Spleen (tissue), 13 donors: ENCODE data around the gene WDR90. TPM values are rescaled to one million over a fixed set of nuclear protein-coding genes. Genes with fewer than 3 reads are reported as not detected.

ENCODE experiments used
- DNase-seq: peaks from one replicate; pipeline ENCODE4 v3.0.0-alpha.2; 2020
- H3K27ac ChIP-seq, 8 donors: fragments of 200-600 bp; sonication (generic) in 7 of 8; 1 replicate in 4 of 8; 2 replicates in 4 of 8; pipeline versions ENCODE4 v1.5.0 to v1.8.0; 2016 to 2021; ENCODE audit warnings: inconsistent platforms in 4 of 8, mild to moderate bottlenecking in 4 of 8, moderate library complexity in 1 of 8
- H3K27me3 ChIP-seq, 7 donors: fragments of 200-600 bp; sonication (generic) in 6 of 7; replicated peaks in 1 of 7; 1 replicate in 4 of 7; 2 replicates in 3 of 7; pipeline versions ENCODE4 v1.5.0 to v1.8.0; 2016 to 2021; ENCODE audit warnings: inconsistent platforms in 3 of 7, mild to moderate bottlenecking in 1 of 7
- H3K36me3 ChIP-seq, 6 donors: fragments of 200-600 bp; sonication (generic) in 5 of 6; 1 replicate in 4 of 6; 2 replicates in 2 of 6; pipeline versions ENCODE4 v1.5.0 to v1.8.0; 2016 to 2021; ENCODE audit warnings: inconsistent platforms in 2 of 6
- H3K4me1 ChIP-seq, 6 donors: fragments of 200-600 bp; sonication (generic) in 5 of 6; 1 replicate in 3 of 6; 2 replicates in 3 of 6; pipeline versions ENCODE4 v1.5.0 to v1.8.0; 2016 to 2021; ENCODE audit warnings: inconsistent platforms in 3 of 6
- H3K4me3 ChIP-seq, 8 donors: fragments of 200-600 bp; sonication (generic) in 7 of 8; 1 replicate in 4 of 8; 2 replicates in 4 of 8; pipeline versions ENCODE4 v1.5.0 to v1.8.0; 2016 to 2021; ENCODE audit warnings: inconsistent platforms in 4 of 8, mild to moderate bottlenecking in 4 of 8, moderate library complexity in 2 of 8
- H3K9me3 ChIP-seq, 8 donors: fragments of 200-600 bp; sonication (generic) in 7 of 8; 1 replicate in 4 of 8; 2 replicates in 4 of 8; pipeline versions ENCODE4 v1.5.0 to v1.8.0; 2016 to 2021; ENCODE audit warnings: inconsistent platforms in 4 of 8
- POLR2A ChIP-seq, 3 donors: fragments of 450-650 bp; IDR thresholded peaks; one replicate each; pipeline ENCODE4 v1.5.1; 2017; ENCODE audit warnings: antibody characterized with exemption in 3 of 3, mild to moderate bottlenecking in 1 of 3
- POLR2AphosphoS5 ChIP-seq, 3 donors: sonication (generic); formaldehyde crosslinking; IDR thresholded peaks; one replicate each; pipeline ENCODE4 v1.5.1; 2017; ENCODE audit warnings: antibody characterized with exemption in 3 of 3
- WGBS, 5 donors: extraction: QIAGEN DNeasy Blood & Tissue Kit in 3 of 5; methylation state at CpG; one replicate each; pipeline versions ENCODE4 v1.1.5 to v1.1.7; 2013 to 2018; 5-methylcytosine and 5-hydroxymethylcytosine counted together
- intact Hi-C: fragments of 100-400 bp; cut with DNase I; formaldehyde crosslinking; loops from one replicate; pipeline ENCODE4 v1.15.0; 2023; ENCODE audit warnings: low total_unique reads
- long read RNA-seq, 2 donors: transcript quantifications; one replicate each; lab custom pipeline, GENCODE V29; 2026
- polyA plus RNA-seq, 3 donors: library from polyadenylated mRNA; stranded (reverse); fragments of 200-250 nt; gene quantifications; one replicate each; pipeline ENCODE4 v1.2.1, GENCODE V29; 2013
- total RNA-seq, 7 donors: library from RNA; depleted of rRNA in 3 of 7; stranded (reverse); fragments of >200 nt in 3 of 7; fragmentation: NEBNext Ultra II Directional in 4 of 7; extraction: Animal tissue kit (Norgen Biotek cat#: 25700) in 4 of 7; gene quantifications; one replicate each; pipeline versions ENCODE4 v1.1.0 to v1.2.1, GENCODE V29; 2016 to 2021
- TF ChIP-seq, protein P1 (sequence below), 11 experiments: fragments of 200-600 bp in 7 of 11; fragments of 450-650 bp in 4 of 11; sonication (generic) in 4 of 11; IDR thresholded peaks in 8 of 11; conservative IDR thresholded peaks in 3 of 11; 1 replicate in 7 of 11; 2 replicates in 4 of 11; pipeline versions ENCODE4 v1.4.0 to v1.8.0; 2016 to 2021; ENCODE audit warnings: antibody characterized with exemption in 11 of 11, inconsistent platforms in 4 of 11, mild to moderate bottlenecking in 1 of 11
- donor health status: healthy with polysubstance abuse.
- donor health status: DM: no; HTN: no; CAD: no; lungs with moderate emphysema.
- donor health status: DM: no; HTN: no; CAD: no.
- donor health status: Bipolar disorder and iron deficiency.
- donor health status: healthy.
- donor health status: DM: no; HTN: no; CAD: no.
- donor health status: DM: yes; HTN: yes; CAD: no.

Gene WDR90
- 10 to 100 TPM in 6 of 7 donors, 1 to 10 TPM in 1; 7.9 to 30.2 (median 16.7) TPM for total RNA-seq
- polyA plus RNA-seq, result 10 to 100 TPM; 10.3 to 25.1 (median 22.1) TPM
- long read RNA-seq, donor 1, result 0 reads
- long read RNA-seq, donor 2, partial matches to known transcripts, result 14 of 16 reads
- long read RNA-seq, donor 2, other reads (novel, unspliced or antisense), result 0 of 16 reads

DNA sequence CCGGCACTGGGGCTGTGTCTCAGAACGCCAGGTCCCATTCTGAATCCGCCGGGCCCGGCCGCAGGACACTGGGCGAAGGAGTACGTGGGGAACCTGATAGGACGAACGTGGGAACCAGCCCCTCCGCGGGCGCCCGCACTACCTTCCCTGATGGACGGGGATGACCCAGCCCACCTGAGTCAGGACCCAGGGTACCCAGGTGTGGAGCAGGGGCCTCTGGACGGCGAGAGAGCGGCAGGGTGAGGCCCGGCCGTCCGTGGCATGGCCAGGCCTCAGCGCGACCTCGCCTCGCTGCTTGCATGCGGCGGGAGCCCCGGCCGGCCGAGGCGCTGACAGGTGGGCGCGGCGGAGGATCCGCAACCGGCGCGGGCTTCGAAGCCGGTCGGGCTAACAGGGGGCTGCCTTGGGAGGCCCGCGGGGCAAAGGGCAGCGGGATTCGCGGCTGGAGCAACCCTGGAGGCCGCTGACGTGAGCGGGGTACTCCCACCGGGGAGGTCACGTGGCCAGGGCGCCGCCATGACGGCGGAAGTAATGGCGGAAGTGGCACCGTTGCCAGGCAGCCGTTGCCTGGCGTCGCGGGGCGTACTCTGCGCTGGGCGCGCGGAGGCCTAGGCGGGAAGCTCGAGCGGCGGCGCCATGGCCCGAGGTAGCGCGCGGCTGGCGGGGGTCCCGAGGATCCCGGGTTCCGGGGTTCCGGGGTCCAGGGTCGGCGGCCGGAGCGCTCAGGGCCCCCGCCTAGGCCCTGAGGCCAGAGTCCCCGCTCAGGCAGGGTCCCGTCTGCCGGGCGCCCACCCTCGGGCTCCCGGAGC is at the start of gene WDR90:
TSS of gene WDR90 (plus strand) at position 585 of the 809 bp plus-strand sequence. CDS start at position 637, 52 bp downstream.
- intact Hi-C loops, result no loop called here
- 0 to 2% (median 1%) methylated on average over 18 to 91 of the region's 91 CpGs for whole genome bisulfite sequencing, 5 donors

DNA sequence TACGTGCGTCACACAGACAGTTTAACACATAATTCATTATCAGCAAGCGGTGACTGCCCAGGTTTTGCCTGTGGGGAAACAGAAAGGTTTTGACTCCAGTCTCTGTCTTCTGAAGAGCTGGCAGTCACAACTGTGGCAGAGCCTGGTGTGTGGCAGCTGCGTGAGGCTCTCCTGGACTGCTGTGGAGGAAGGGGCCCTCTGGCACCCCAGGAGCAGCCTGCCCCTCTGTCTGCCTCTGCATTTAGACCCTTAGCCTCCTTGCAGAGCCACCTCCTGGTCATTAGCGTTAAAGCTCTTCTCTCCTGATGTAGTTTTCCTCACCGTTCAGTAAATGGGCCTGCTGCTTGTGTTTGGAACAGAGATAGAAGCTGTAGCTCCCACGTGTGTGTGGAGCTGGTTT is 48.4 kb upstream of the WDR90 start:
- intact Hi-C loops, result no loop called here
- 41 to 57% (median 51%) methylated on average over 7 of the region's 7 CpGs for WGBS, 5 donors
- H3K4me1 ChIP-seq, result peaks cover 0 to 13% (median 5%) of the 10 kb centered on the region in 6 donors
- H3K27me3 ChIP-seq, result no peaks in the 10 kb centered on the region
- peaks cover 0 to 10% (median 7%) of the 10 kb centered on the region in 8 donors for H3K9me3 ChIP-seq
- TF ChIP-seq POLR2A (IDR thresholded peaks at IDR 0.05), result no peak
- TF ChIP-seq, protein P1, sequence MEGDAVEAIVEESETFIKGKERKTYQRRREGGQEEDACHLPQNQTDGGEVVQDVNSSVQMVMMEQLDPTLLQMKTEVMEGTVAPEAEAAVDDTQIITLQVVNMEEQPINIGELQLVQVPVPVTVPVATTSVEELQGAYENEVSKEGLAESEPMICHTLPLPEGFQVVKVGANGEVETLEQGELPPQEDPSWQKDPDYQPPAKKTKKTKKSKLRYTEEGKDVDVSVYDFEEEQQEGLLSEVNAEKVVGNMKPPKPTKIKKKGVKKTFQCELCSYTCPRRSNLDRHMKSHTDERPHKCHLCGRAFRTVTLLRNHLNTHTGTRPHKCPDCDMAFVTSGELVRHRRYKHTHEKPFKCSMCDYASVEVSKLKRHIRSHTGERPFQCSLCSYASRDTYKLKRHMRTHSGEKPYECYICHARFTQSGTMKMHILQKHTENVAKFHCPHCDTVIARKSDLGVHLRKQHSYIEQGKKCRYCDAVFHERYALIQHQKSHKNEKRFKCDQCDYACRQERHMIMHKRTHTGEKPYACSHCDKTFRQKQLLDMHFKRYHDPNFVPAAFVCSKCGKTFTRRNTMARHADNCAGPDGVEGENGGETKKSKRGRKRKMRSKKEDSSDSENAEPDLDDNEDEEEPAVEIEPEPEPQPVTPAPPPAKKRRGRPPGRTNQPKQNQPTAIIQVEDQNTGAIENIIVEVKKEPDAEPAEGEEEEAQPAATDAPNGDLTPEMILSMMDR (IDR thresholded peaks at IDR 0.05 in 8 of 11, conservative IDR thresholded peaks at IDR 0.05 in 3 of 11), result no peak
- TF ChIP-seq POLR2AphosphoS5 (IDR thresholded peaks at IDR 0.05), result no peak
- no peak overlapping the region for H3K27ac ChIP-seq
- peaks cover 0 to 53% (median 2%) of the 10 kb centered on the region in 6 donors for H3K36me3 ChIP-seq
- DNase-seq, result no peak
- H3K4me3 ChIP-seq, result no peak overlapping the region

More for the DNA sequence above, at the start of gene WDR90:
- H3K9me3 ChIP-seq, result no peaks in the 10 kb centered on the region
- peak within 1 kb of the TSS; percentile 36 to 96 (median 88) for H3K27ac ChIP-seq
- TF ChIP-seq POLR2AphosphoS5 (IDR thresholded peaks at IDR 0.05) (peak; percentile 88 to 92 (median 90)), POLR2A (IDR thresholded peaks at IDR 0.05) (peak in 1 of 3 donors; percentile 51)
- TF ChIP-seq, protein P1 (IDR thresholded peaks at IDR 0.05 in 8 of 11, conservative IDR thresholded peaks at IDR 0.05 in 3 of 11), result peak in 1 of 11 experiments; percentile 32
- peak; percentile 99 for DNase-seq
- H3K4me3 ChIP-seq, result peak within 1 kb of the TSS; percentile 52 to 94 (median 84)
- no peaks in the 10 kb centered on the region for H3K27me3 ChIP-seq
- H3K36me3 ChIP-seq, result peaks cover 0 to 21% (median 0%) of the 10 kb centered on the region in 6 donors
- H3K4me1 ChIP-seq, result peaks cover 13 to 63% (median 47%) of the 10 kb centered on the region in 6 donors

DNA sequence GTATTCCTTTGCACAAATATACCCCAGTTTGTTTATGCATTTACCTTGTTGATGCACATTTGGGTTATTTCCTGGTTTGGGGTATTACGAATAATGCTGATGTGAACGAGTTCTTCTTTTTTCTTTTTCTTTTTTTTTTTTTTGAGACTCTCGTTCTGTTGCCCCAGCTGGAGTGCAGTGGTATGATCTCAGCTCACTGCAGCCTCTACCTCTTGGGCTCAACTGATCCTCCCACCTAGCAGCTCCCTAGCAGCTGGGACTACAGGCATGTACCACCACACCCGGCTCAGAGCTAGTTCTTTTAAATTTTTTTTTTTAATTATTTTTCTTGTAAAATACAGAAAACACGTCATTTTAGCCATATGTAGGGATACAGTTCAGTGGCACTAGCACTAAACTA is 45.2 kb upstream of the WDR90 start:
- Histone ChIP-seq H3K4me3 (no peak overlapping the region), H3K9me3 (peaks cover 0 to 10% (median 7%) of the 10 kb centered on the region in 8 donors), H3K27me3 (no peaks in the 10 kb centered on the region), H3K4me1 (peaks cover 0 to 3% (median under 1%) of the 10 kb centered on the region in 6 donors), H3K36me3 (peaks cover 0 to 30% (median 0%) of the 10 kb centered on the region in 6 donors), H3K27ac (no peak overlapping the region)
- 59 to 78% (median 63%) methylated on average over 5 of the region's 5 CpGs for WGBS, 5 donors
- intact Hi-C loops, result no loop called here
- TF ChIP-seq, protein P1 (IDR thresholded peaks at IDR 0.05 in 8 of 11, conservative IDR thresholded peaks at IDR 0.05 in 3 of 11), result no peak
- no peak for TF ChIP-seq POLR2A (IDR thresholded peaks at IDR 0.05)
- TF ChIP-seq POLR2AphosphoS5 (IDR thresholded peaks at IDR 0.05), result no peak
- DNase-seq, result no peak
